ENCODE results near the gene TMC3. TPM values are rescaled to one million over a fixed set of nuclear protein-coding genes. Genes with fewer than 3 reads are reported as not detected.
"Not testable (repeated sequence)": the region's sequence is repeated elsewhere in the genome, so short reads cannot be mapped to it uniquely, and the experiment has no call there.

Gene TMC3
- total RNA-seq, 1 donor from 2014 or later: 0.20 TPM

DNA sequence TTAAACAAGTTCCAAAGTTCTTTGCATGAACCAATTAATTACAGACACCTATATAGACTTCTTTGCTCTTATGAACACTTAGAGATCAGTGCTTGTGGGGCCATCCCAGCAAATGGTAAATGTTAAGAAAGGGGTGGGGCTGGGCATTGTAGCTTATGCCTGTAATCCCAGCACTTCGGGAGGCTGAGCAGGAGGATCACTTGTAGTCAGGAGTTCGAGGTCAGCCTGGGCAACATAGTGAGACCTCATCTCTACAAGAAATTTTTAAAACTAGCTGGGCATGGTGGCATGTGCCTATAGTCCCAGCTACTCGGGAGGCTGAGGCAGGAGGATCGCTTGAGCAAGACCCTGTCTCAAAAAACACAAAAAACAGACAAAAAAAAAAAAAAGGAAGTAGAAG, 30.6 kb downstream of the TMC3 start:
- no peak for DNase-seq

DNA sequence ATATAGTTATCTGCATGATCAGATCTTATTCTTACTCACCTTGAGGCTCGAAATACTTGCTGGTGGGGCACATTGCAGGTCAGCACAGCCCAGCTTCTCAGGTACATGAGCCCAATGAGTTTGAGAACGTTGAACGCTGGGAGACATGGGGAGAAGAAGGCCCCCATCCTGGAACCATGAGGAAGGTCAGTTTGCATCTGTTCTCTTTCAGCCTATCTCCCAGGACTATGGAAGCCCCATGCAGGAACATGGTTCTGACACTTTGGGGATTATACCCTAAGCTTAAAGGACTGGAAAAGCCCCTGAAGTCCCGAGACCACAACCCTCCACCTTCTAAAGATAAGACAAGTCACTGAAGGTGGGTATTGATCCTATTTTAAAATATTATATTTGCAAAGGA, 32.7 kb downstream of the TMC3 start:
- DNase-seq: no peak

DNA sequence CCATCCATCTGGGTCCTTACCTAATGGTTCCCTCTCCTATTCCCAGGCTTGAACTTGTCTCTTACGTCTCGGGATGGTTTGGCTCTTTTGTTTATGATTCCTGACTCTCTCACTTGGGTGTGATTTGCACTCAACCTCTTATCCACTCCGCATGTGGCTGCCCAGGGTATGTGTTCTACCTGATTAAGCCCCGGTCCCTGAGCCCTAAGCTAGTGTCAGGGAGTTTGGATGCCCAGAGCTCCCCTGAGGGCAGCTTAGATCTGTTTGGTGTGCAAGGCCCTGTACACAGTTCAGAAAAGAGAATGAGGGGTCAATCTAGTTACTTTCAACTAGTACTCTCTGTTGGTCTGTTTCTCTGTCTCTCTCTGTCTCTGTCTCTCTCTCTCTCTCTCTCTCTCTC, 34.2 kb downstream of the TMC3 start:
- no peak for DNase-seq

DNA sequence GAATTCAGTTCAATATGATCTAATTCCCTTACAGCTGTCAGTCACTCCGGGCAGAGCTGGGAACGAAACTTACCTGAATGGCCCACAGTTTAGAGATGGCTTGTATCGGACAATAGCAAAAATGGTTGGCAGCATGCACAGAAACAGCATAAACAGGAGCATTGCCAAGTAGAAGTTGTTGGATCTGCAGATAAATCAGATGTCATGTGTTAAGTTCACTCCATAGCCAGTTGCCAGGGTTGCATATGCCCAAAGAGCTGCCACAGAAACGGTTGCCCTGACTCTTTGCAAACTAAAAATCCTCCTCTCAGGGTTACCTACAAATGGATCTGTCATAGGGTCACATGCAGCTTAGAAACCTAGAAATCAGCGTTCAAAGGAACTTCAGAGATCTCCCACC, 34.7 kb downstream of the TMC3 start:
- DNase-seq: no peak

GRCh38 chr15:81338170-81339007, 35.6 kb downstream of the TMC3 start:
- peak; percentile 87 for DNase-seq

GRCh38 chr15:81337713-81338157, 36.3 kb downstream of the TMC3 start:
- DNase-seq: peak; percentile 32

DNA sequence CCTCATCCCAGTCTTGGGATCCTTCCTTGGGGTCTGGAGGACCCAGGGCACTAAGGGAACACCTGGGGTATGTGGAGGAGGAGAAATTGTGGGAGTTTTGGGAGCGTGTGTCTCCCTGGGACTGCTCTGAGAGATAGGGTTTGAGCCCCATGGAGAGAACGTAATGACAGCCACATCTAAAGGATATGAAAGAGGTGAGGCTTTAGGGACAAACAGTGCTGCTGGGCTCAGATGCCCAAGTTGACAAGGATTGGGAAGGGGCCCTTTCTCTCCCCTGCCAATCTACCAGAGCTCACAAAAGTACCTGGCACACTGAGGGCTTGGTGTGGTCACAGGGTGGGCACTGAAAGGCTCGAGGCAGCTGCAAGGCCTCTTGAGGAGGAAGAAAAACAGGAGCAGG, 36.8 kb downstream of the TMC3 start:
- no peak for DNase-seq

DNA sequence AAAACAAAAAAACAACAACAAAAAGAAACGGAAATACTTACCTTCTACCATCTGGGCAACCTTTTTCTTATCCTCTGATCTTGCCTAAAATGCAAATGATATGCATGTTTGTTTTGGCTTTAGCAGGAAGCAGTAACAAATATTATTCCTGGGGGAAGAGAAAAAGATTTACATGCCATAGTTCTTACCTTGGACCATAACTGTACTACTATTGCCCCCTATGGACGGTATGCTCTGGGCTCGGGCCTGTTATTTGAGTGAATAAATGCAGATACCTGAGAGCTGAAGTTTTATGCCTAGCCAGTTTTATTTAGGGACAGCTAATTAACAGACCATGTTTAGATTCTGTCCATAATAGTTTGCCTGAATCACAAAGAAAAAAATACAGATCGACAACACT, 37.4 kb downstream of the TMC3 start:
- DNase-seq: no peak

DNA sequence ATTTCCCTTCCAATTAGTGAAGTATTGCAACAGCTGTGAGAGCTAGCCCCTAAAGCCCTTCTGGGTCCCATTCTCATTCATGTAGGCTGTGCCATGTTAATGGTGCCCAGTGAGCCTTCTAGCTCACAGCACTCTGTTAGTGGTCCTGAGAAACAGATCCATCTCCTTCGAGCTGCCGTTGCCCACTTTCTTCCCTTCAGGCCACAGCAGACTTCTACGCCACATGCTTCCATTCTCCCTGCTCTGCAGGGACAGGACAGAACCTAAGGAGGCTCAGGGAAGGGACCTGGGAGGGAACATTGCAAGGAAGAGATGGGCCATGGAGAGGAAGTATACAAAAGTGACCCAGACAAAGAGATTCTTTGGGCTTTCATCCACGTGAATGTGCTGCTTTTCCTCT, 38.4 kb downstream of the TMC3 start:
- DNase-seq: no peak

DNA sequence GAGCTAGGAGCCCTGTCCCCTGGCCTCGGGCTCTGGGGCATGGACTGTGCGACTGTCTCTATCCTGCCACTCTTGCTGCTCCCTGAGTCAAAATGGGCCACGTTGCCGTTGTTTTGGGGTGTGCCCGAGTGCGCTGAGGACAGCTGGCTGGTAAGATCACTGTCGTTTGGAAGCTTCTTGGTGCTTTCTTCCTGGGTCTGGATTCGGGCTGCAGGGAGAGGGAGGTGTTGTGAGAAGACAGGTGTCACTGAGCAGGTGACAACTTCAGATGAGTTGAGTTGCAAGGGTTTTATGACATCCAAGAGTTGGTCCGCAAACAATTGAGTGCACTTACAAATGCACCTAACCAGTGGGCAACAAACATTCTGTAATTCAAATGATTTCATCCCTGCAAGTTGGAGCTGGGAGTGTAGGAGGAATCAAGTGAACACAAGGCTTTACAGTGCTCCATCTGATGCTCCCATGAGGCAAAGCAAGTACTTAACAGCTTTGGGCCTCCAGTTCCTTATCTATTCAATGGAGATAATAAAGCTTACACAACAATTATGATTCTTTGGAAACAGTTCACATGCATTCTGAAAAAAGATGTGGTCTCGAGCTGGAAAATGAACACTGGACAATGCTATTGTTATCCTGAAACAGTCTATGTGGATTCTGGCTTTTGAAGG, 39.1 kb downstream of the TMC3 start:
- DNase-seq: no peak

DNA sequence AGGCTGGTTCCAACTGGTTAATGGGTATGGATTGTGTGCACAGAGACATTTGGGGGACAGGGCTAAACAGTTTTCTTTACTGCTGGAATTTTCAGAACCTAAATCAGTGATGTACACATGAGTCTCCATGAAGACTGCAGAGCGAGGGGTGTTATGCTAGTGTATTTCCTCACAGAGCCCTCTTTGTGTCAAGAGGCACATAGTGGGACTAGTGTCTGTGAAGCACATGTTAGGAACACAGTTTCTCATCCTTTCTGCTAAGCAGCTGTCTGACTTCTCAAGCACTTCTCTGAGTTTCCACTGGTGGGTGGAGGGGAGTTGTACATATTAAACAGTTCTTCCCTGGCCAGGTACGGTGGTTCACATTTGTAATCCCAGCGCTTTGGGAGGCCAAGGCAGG, 40.6 kb downstream of the TMC3 start:
- DNase-seq: no peak

DNA sequence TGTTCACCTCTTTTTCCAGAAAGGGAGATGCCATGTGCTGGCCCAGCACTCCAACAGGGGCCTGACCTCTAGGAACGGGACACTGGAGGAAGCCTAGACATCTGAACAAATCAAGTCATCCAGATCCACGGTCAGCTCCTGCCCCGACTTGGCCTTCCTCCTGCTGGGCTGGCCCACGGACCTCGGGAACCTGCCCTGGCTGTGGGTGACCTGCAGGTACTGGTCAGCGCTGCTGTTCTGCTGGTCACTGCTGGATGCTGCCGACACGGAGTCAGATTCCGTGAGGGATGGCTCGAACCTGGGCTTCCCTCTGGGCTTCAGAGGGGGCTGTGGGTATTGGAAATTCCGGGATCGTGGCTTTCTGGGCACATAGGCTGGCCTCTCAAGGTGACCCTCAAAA, 41.7 kb downstream of the TMC3 start:
- DNase-seq: no peak

- no peak for DNase-seq
These were observed 42.4 kb downstream of the TMC3 start for GRCh38 chr15:81331600-81331999.

- not testable (repeated sequence) for DNase-seq
These were observed 42.9 kb downstream of the TMC3 start for GRCh38 chr15:81331141-81331540.

DNA sequence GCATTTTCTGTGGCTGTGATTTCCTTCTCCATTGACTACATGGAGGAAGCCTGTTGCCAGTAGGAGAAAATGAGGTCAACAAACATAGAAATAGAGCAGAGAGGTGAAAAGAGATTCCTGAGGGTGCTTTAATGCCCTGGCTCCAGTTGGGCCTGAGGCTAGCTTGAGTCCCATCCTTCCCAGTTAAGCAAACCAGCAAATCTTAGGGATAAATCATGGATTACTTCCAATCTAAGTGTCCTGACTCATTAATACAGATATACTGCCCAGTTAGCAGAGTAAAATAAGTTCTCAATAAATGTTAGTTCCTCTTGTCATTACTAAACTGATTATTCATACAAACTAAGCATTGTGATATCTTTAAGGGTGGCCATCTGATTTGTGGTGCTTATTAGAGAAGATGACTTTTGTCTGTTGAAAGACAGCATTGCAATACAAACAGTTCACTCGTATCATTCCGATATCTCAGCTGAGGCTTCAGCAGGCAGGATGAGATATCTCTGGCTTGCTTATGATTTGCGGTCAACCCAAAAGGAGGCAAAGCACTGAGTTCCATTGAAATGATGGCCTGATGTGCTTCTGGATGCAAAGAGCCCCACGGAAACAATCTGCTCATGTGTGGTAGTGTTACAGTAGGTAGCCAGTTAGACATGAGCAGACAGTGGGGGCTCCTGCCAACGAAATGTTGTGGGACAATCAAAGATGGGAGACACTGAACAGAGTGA, 43.5 kb downstream of the TMC3 start:
- no peak for DNase-seq

- DNase-seq: no peak
These were observed 44.6 kb downstream of the TMC3 start for GRCh38 chr15:81329446-81329845.

- no peak for DNase-seq
These were observed 46.5 kb downstream of the TMC3 start for GRCh38 chr15:81327516-81327915.

- no peak for DNase-seq
These were observed 47.4 kb downstream of the TMC3 start for GRCh38 chr15:81326466-81327212.

DNA sequence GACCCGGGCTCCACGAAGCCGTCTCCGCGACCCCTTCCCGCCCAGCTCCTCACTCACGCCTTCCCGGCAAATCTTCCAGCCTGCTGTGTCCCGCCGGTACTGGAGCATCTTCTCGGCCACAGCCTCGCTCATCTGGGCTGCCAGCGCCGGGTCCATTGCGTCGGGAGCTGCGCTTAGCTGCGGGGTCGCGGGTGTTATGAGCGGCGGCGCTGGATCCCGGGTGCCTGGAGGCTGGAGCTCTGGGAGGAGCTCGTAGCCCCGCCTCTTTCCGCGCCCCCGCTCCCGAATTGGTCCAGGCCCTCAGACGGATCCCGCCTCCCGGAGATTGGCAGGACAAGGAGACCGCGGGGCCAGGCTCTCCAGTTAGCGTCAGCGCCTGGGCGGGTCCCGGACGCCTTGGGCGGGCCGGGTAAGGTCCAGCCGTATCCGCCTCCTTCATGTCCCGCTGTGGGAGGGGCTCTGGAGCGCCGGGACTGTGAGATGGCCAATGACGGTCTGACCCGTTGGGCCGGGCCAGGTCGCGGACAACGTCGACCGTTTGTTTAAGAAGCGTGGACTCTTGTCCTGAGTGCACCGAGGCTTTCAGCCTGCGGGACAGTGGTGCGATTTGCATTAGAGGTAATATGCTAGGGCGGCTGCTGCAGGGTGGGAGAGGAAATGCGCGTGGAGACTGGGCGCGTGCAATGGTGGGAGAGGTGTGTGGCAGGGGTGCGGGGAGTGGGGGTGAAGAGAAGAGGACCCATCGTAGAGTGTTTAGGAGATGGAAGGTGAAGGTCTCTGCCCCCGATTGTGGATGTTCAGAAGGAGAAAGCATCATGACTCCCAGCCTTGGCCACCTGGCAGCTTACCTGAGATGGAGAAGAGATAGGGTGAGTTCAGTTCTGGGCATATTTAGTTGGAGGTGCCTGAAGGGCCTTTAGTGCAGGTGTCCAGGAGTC, 49.8 kb downstream of the TMC3 start, which contains the start of gene STARD5:
TSS of gene STARD5 (minus strand) at position 198 of the 938 bp plus-strand sequence. CDS start at position 156, 42 bp downstream.
- peak; percentile 96 for DNase-seq

DNA sequence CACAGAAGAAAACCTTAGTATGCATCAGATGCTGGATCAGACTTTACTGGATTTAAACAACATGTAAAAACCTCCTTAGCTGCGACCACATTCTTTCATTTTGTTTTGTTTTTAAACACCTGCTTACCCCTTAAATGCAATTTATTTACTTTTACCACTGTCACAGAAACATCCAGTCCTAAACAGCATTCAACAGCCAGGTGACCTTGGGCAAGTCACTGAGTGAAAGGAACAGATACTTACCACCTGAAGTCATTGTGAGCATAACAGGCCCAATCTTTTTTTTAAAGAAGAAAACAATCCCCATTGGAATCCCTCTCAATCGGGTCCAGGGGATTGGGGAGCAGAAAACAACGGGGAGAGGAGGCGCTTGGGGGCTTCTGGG, 50.5 kb downstream of the TMC3 start:
- DNase-seq: no peak

GRCh38 chr15:81322676-81323253, 51.2 kb downstream of the TMC3 start:
- DNase-seq: peak; percentile 17

Data from skin of body (tissue), 2 donors.